ENCODE measurements around the gene RPL26. TPM values are rescaled to one million over a fixed set of nuclear protein-coding genes. Genes with fewer than 3 reads are reported as not detected.
A peak's percentile ranks its signal among the peaks of the same experiment; 100 is the strongest.

RPL26 gene
- total RNA-seq, 1 donor from 2014 or later, result 1,086 TPM

DNA sequence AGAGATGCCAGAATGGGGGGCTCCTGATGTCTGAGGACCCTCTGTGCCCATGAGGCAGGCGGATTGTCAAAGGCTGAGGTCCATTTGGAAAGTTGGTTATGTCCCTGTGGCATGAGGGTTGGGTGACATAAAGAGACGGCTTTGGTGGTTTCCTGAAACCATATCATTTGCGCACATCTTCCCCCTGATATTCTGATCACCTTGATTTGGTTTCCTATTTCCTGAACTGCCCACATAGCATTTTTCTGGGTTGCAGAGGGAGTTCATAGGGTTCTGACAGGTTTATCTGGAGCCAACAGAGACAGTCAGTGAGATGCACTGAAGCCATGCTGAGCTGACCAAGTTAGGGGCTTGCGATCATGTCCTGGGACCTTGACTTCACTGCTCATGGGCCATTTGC lies 30.3 kb upstream of the RPL26 start:
- no peak for DNase-seq (ENCODE audit: low spot score)
- peaks cover 35% of the 10 kb centered on the region for H3K27me3 Mint-ChIP-seq (ENCODE audit: low read depth)
- peaks cover 5% of the 10 kb centered on the region for H3K4me1 Mint-ChIP-seq (ENCODE audit: low read depth)
- peaks cover 3% of the 10 kb centered on the region for H3K9me3 Mint-ChIP-seq (ENCODE audit: low read depth)
- no peak overlapping the region for H3K4me3 Mint-ChIP-seq (ENCODE audit: unreplicated experiment)
- peaks cover 6% of the 10 kb centered on the region for H3K36me3 Mint-ChIP-seq (ENCODE audit: low read depth)
- TF ChIP-seq, protein P1, sequence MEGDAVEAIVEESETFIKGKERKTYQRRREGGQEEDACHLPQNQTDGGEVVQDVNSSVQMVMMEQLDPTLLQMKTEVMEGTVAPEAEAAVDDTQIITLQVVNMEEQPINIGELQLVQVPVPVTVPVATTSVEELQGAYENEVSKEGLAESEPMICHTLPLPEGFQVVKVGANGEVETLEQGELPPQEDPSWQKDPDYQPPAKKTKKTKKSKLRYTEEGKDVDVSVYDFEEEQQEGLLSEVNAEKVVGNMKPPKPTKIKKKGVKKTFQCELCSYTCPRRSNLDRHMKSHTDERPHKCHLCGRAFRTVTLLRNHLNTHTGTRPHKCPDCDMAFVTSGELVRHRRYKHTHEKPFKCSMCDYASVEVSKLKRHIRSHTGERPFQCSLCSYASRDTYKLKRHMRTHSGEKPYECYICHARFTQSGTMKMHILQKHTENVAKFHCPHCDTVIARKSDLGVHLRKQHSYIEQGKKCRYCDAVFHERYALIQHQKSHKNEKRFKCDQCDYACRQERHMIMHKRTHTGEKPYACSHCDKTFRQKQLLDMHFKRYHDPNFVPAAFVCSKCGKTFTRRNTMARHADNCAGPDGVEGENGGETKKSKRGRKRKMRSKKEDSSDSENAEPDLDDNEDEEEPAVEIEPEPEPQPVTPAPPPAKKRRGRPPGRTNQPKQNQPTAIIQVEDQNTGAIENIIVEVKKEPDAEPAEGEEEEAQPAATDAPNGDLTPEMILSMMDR (IDR thresholded peaks at IDR 0.05), result no peak
- H3K27ac Mint-ChIP-seq (ENCODE audit: unreplicated experiment), result no peak overlapping the region

DNA sequence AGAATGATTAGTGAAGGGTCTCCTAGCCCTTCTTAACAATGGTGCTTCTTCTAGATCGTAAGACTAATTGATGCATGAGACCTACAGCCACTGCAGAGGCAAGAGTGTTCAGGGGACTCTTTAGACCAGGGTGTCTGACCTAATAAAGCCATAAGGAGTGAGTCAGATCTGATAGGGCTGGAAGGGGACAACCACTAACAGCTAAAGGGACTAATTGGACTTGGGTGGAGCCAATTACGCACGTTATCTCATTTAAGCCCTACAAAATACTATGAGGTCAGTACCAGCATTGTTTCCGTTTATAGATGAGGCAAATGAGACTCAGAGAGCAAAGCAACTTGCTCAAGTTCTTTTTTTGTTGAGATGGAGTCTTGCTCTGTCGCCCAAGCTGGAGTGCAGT lies 29.1 kb upstream of the RPL26 start:
- Mint-ChIP-seq H3K9me3 (ENCODE audit: low read depth) (peaks cover 3% of the 10 kb centered on the region), H3K27me3 (ENCODE audit: low read depth) (peaks cover 24% of the 10 kb centered on the region), H3K27ac (ENCODE audit: unreplicated experiment) (no peak overlapping the region), H3K4me3 (ENCODE audit: unreplicated experiment) (no peak overlapping the region), H3K36me3 (ENCODE audit: low read depth) (peaks cover 3% of the 10 kb centered on the region), H3K4me1 (ENCODE audit: low read depth) (peaks cover 5% of the 10 kb centered on the region)
- TF ChIP-seq, protein P1 (IDR thresholded peaks at IDR 0.05), result no peak
- DNase-seq (ENCODE audit: low spot score), result no peak

DNA sequence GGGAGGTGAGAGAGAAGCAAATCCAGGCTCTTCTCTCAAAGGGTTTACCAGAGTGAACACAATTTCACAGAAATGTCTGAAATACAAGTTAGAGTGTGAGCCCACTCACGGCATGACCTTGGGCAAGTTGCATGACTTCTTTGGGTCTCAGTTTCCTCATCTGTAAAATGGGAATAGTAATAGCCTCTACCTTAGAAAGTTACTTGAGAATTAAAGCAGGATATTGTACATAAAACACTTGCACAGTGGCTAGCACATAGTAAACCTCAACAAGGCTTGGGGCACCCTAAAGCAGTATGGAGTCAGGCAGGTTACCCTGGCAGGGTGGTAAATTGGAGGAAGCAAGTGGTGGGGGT lies 27.9 kb upstream of the RPL26 start:
- H3K9me3 Mint-ChIP-seq (ENCODE audit: low read depth), result no peaks in the 10 kb centered on the region
- no peaks in the 10 kb centered on the region for H3K36me3 Mint-ChIP-seq (ENCODE audit: low read depth)
- TF ChIP-seq, protein P1 (IDR thresholded peaks at IDR 0.05), result no peak
- no peak overlapping the region for H3K27ac Mint-ChIP-seq (ENCODE audit: unreplicated experiment)
- DNase-seq (ENCODE audit: low spot score), result no peak
- no peak overlapping the region for H3K4me3 Mint-ChIP-seq (ENCODE audit: unreplicated experiment)
- H3K4me1 Mint-ChIP-seq (ENCODE audit: low read depth), result peaks cover 5% of the 10 kb centered on the region
- peaks cover 12% of the 10 kb centered on the region for H3K27me3 Mint-ChIP-seq (ENCODE audit: low read depth)

DNA sequence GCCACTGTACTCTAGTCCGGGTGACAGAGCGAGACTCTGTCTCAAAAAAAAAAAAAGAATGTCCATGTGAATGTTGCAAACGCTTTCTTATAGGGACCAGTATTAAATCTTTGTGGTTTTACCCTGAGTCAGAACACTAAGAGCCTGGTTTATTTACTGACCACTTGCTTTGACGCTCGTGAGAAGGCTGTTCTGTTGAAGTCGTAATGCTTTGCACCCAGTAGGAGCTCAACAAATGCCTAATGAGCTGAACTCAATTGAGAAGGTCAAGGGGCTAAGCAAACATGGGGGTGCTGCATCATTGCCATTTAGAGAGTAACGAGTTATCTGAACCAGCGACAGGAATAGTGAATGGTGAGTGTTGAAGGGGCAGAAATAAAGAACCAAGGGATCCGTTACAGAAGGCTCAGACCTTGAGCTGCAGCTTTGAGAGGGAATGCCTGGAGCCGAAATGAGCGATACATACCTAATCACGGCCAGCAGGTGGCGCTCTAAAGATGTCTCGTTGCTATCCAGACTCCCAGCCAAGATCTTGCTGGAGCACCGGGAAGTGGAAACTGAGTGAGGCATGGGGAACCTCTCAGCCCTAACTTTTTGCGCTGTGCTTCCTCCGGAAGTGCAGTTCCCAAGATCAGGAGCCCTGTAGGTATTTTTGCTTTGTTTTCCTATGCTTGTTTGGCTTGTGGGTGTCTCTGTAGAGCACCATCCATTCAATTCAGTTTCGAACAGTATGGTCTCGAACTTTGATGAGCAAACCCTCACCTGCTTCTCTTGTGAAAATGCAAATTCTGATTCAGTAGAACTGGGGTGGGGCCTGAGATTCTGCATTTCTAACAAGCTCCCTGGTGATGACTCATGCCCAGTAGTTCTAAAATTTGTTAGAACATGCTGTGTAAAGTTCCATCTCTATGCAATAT lies 27.2 kb upstream of the RPL26 start:
- TF ChIP-seq, protein P1 (IDR thresholded peaks at IDR 0.05), result peak; percentile 90
- no peak overlapping the region for H3K4me3 Mint-ChIP-seq (ENCODE audit: unreplicated experiment)
- peaks cover 12% of the 10 kb centered on the region for H3K27me3 Mint-ChIP-seq (ENCODE audit: low read depth)
- no peaks in the 10 kb centered on the region for H3K36me3 Mint-ChIP-seq (ENCODE audit: low read depth)
- DNase-seq (ENCODE audit: low spot score), result no peak
- H3K4me1 Mint-ChIP-seq (ENCODE audit: low read depth), result peaks cover 5% of the 10 kb centered on the region
- no peaks in the 10 kb centered on the region for H3K9me3 Mint-ChIP-seq (ENCODE audit: low read depth)
- no peak overlapping the region for H3K27ac Mint-ChIP-seq (ENCODE audit: unreplicated experiment)

DNA sequence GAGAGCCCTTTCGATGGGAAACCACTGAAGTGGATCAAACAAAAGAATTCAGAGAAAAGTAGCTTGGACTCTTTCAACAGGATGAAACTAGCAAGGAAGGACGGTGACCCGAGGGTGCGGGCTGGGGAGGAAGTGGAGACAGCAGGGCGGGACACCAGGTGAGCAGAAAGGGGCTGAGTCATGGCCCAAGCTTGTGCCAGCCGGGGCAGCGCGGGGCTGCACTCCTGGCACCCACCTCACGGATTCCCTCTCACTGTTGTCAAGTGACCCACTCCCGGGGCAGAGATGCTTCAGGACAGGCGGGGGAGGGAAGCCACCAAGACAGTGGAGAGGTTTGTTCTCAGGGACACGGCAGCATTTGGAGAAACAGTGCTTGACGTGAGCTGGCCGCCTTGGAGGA lies 25.4 kb upstream of the RPL26 start:
- TF ChIP-seq, protein P1 (IDR thresholded peaks at IDR 0.05), result no peak

More for the DNA sequence above, 25.4 kb upstream of the RPL26 start:
- DNase-seq (ENCODE audit: low spot score), result no peak
- peaks cover 5% of the 10 kb centered on the region for H3K4me1 Mint-ChIP-seq (ENCODE audit: low read depth)
- peaks cover 5% of the 10 kb centered on the region for H3K27me3 Mint-ChIP-seq (ENCODE audit: low read depth)
- H3K4me3 Mint-ChIP-seq (ENCODE audit: unreplicated experiment), result no peak overlapping the region
- H3K27ac Mint-ChIP-seq (ENCODE audit: unreplicated experiment), result no peak overlapping the region
- no peaks in the 10 kb centered on the region for H3K9me3 Mint-ChIP-seq (ENCODE audit: low read depth)
- no peaks in the 10 kb centered on the region for H3K36me3 Mint-ChIP-seq (ENCODE audit: low read depth)
